IMR-90 (cell line): ENCODE data around the gene MAGI1. TPM values are rescaled to one million over a fixed set of nuclear protein-coding genes. Genes with fewer than 3 reads are reported as not detected.

Source experiments
- ATAC-seq: fragments of 200-7000 bp; cut with Tn5 transposase; 2 replicates; pipeline ENCODE4 v1.9.1; 2020; ENCODE audit warnings: low read depth, mild to moderate bottlenecking, moderate library complexity
- BruUV-seq: library from RNA; stranded (reverse); fragments of 400-500 nt; replicated peaks from 2 replicates; lab custom pipeline; 2021; lab: Mats Ljungman, UMichigan
- CTCF ChIA-PET: fragments of 300-600 bp; formaldehyde crosslinking; extraction: SDS; loops from one replicate; lab custom pipeline; 2021; ENCODE audit warnings: antibody characterized with exemption; lab: Yijun Ruan, JAX
- POLR2A ChIA-PET: fragments of 300-600 bp; sonication (Branson Sonifier 250); formaldehyde crosslinking; loops from one replicate; lab custom pipeline; 2022; ENCODE audit warnings: antibody characterized with exemption; ENCODE audit not compliant: unreplicated experiment; lab: Charles Lee
- DNase-seq: peaks from one replicate; pipeline ENCODE4 v3.0.0; 2013
- H2AFZ ChIP-seq: replicated peaks from 2 replicates; pipeline ENCODE3; 2013; ENCODE audit warnings: low read length, mild to moderate bottlenecking; ENCODE audit not compliant: poor library complexity
- H2AK5ac ChIP-seq: 2 replicates; pipeline ENCODE4 v1.6.1; 2013; ENCODE audit warnings: low read depth, low read length, inconsistent platforms
- H2AK9ac ChIP-seq: replicated peaks from 2 replicates; pipeline ENCODE3; 2013; ENCODE audit warnings: mild to moderate bottlenecking, low read depth, low read length, moderate library complexity; ENCODE audit not compliant: poor library complexity
- H2BK120ac ChIP-seq: 2 replicates; pipeline ENCODE4 v1.6.1; 2013; ENCODE audit warnings: low read depth, low read length, inconsistent platforms
- H2BK15ac ChIP-seq: 3 replicates; pipeline ENCODE4 v1.6.1; 2013; ENCODE audit warnings: low read depth, low read length, inconsistent platforms
- H2BK20ac ChIP-seq: 2 replicates; pipeline ENCODE4 v1.6.1; 2013; ENCODE audit warnings: low read depth, mild to moderate bottlenecking, inconsistent platforms, low read length, moderate library complexity
- H2BK5ac ChIP-seq: 2 replicates; pipeline ENCODE4 v1.6.1; 2013; ENCODE audit warnings: mild to moderate bottlenecking, low read depth, low read length, inconsistent platforms; ENCODE audit not compliant: poor library complexity, severe bottlenecking
- H3K14ac ChIP-seq: replicated peaks from 2 replicates; pipeline ENCODE4 v1.6.1; 2013; ENCODE audit warnings: low read depth, low read length, inconsistent platforms
- H3K18ac ChIP-seq: 2 replicates; pipeline ENCODE4 v1.6.1; 2013; ENCODE audit warnings: low read depth, low read length, control low read depth
- H3K23ac ChIP-seq: 2 replicates; pipeline ENCODE4 v1.6.1; 2013; ENCODE audit warnings: low read depth, low read length, inconsistent platforms
- H3K27ac ChIP-seq: 2 replicates; pipeline ENCODE4 v1.5.1; 2013; ENCODE audit warnings: mild to moderate bottlenecking, control low read depth, low read length; ENCODE audit not compliant: insufficient read depth
- H3K27me3 ChIP-seq: 2 replicates; pipeline ENCODE4 v1.6.1; 2013; ENCODE audit warnings: low read length; ENCODE audit not compliant: control insufficient read depth, insufficient read depth
- H3K36me3 ChIP-seq: 2 replicates; pipeline ENCODE4 v1.6.1; 2013; ENCODE audit warnings: low read length, mixed read lengths; ENCODE audit not compliant: control insufficient read depth, insufficient read depth
- H3K4ac ChIP-seq: 2 replicates; pipeline ENCODE4 v1.6.1; 2013; ENCODE audit warnings: low read depth, low read length, inconsistent platforms
- H3K4me1 ChIP-seq: 2 replicates; pipeline ENCODE4 v1.6.1; 2013; ENCODE audit warnings: low read length, mixed read lengths; ENCODE audit not compliant: control insufficient read depth, insufficient read depth
- H3K4me2 ChIP-seq: 2 replicates; pipeline ENCODE4 v1.6.1; 2013; ENCODE audit warnings: low read depth, mild to moderate bottlenecking, control low read depth, low read length, moderate library complexity
- H3K4me3 ChIP-seq: 2 replicates; pipeline ENCODE4 v1.5.1; 2013; ENCODE audit warnings: low read depth, mild to moderate bottlenecking, control low read depth, low read length, moderate library complexity; ENCODE audit not compliant: insufficient read depth
- H3K56ac ChIP-seq: 2 replicates; pipeline ENCODE4 v1.6.1; 2013; ENCODE audit warnings: low read length, inconsistent platforms; ENCODE audit not compliant: insufficient read depth; ENCODE audit errors: extremely low read depth
- H3K79me1 ChIP-seq, 2 experiments: 2 replicates each; pipeline ENCODE4 v1.6.1; 2013; ENCODE audit warnings: low read length in 2 of 2, inconsistent platforms in 1 of 2, low read depth in 1 of 2
- H3K9ac ChIP-seq: 2 replicates; pipeline ENCODE4 v1.6.1; 2013; ENCODE audit warnings: low read depth, low read length, control low read depth
- H3K9me1 ChIP-seq: 2 replicates; pipeline ENCODE4 v1.6.1; 2013; ENCODE audit warnings: low read length, inconsistent platforms; ENCODE audit not compliant: insufficient read depth
- H3K9me3 ChIP-seq: 2 replicates; pipeline ENCODE4 v1.6.1; 2013; ENCODE audit warnings: low read length; ENCODE audit not compliant: control insufficient read depth, insufficient read depth
- H4K20me1 ChIP-seq: 2 replicates; pipeline ENCODE4 v1.6.1; 2013; ENCODE audit warnings: low read length, inconsistent platforms; ENCODE audit not compliant: insufficient read depth
- H4K5ac ChIP-seq: 2 replicates; pipeline ENCODE4 v1.6.1; 2013; ENCODE audit warnings: mild to moderate bottlenecking, low read depth, low read length, control low read depth
- H4K8ac ChIP-seq, 2 experiments: 2 replicates each; pipeline ENCODE4 v1.6.1; 2013; ENCODE audit warnings: low read depth in 2 of 2, low read length in 2 of 2, control low read depth in 1 of 2, inconsistent platforms in 1 of 2
- H4K91ac ChIP-seq: 2 replicates; pipeline ENCODE4 v1.6.1; 2013; ENCODE audit warnings: low read depth, low read length, inconsistent platforms; ENCODE audit not compliant: insufficient read depth
- CEBPB ChIP-seq: IDR thresholded peaks from 2 replicates; pipeline ENCODE4 v1.6.1; 2012; ENCODE audit warnings: low read depth, low read length, improper control_type of control experiment
- CHD1 ChIP-seq: IDR thresholded peaks from 2 replicates; pipeline ENCODE4 v1.6.1; 2012; ENCODE audit warnings: low read depth, low read length, improper control_type of control experiment
- ELK1 ChIP-seq: fragments of 150-350 bp; IDR thresholded peaks from 2 replicates; pipeline ENCODE4 v1.6.1; 2016; ENCODE audit warnings: low read depth, mild to moderate bottlenecking, low read length, moderate library complexity, borderline replicate concordance
- FOS ChIP-seq: fragments of 150-350 bp; IDR thresholded peaks from 2 replicates; pipeline ENCODE4 v1.6.1; 2016; ENCODE audit warnings: low read depth, low read length
- NFE2L2 ChIP-seq: fragments of 150-350 bp; IDR thresholded peaks from 2 replicates; pipeline ENCODE4 v1.6.1; 2016; ENCODE audit warnings: low read depth, mild to moderate bottlenecking, low read length
- RAD21 ChIP-seq: IDR thresholded peaks from 2 replicates; pipeline ENCODE4 v1.6.1; 2012; ENCODE audit warnings: low read length, improper control_type of control experiment
- RFX5 ChIP-seq: IDR thresholded peaks from 2 replicates; pipeline ENCODE4 v1.8.0; 2012; ENCODE audit warnings: low read depth, mild to moderate bottlenecking, low read length, moderate library complexity
- WGBS, 2 experiments: methylation state at CpG; one replicate each; pipeline versions ENCODE4 v1.1.5 to v1.1.7; 2013; ENCODE audit warnings: missing lambda C conversion rate in 2 of 2; ENCODE audit not compliant: insufficient read length in 1 of 2; ENCODE audit errors: extremely low coverage in 2 of 2; 5-methylcytosine and 5-hydroxymethylcytosine counted together
- dilution Hi-C: fragments of 300-500 bp; cut with HindIII; formaldehyde crosslinking; loops from one replicate; pipeline ENCODE4 v1.14.3; 2018; ENCODE audit warnings: low sequenced_read_pairs; ENCODE audit not compliant: unreplicated experiment
- in situ Hi-C: fragments of 300-500 bp; cut with MboI; formaldehyde crosslinking; loops from 3 replicates; pipeline ENCODE4 v1.14.3; 2019; ENCODE audit warnings: low sequenced_read_pairs, inconsistent platforms, mixed read lengths
- intact Hi-C: fragments of 100-400 bp; cut with micrococcal nuclease; formaldehyde crosslinking; loops from 2 replicates; pipeline ENCODE4 v1.10.0; 2022
- polyA plus RNA-seq, 3 experiments: library from polyadenylated mRNA; depleted of rRNA; stranded (reverse); fragments of >200 nt; gene quantifications; 2 replicates each; pipeline ENCODE4 v1.2.3, GENCODE V29; 2012; ENCODE audit warnings: low replicate concordance in 1 of 3
- total RNA-seq: library from RNA; depleted of rRNA; stranded (reverse); fragments of >200 nt; gene quantifications from 2 replicates; pipeline ENCODE4 v1.2.3, GENCODE V29; 2012

The MAGI1 gene
- total and polyA plus RNA-seq, 2 of the 4 experiments (the other 2 are of a cell fraction) = 14.5 to 24.2 TPM

DNA sequence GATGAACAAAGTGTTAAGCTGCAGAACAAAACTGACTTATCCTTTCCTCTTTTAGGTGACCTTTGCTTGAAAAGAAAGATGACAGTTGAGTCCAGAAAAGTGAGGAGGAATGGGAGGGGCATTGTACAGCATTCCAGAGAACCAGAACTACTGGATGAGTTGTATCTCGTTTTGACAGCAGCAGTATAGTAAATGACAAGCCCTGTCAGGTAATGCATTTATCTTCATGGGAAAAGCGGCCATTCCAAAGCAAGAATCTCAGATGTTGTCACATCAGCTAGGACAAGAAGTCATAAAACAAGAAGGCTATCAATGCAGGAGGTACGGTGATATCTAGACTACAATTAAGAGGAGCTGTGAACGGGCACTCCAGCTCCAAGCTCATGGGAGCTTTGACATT lies 421.5 kb downstream of the MAGI1 start:
- in situ Hi-C loops = no loop called here
- H3K14ac ChIP-seq = no peak overlapping the region
- no peak overlapping the region for H3K27ac ChIP-seq
- H3K4me2 ChIP-seq = no peak overlapping the region
- no peak overlapping the region for H3K9ac ChIP-seq
- H3K4me1 ChIP-seq = peaks cover 1% of the 10 kb centered on the region; the same call in 1 of the 2 replicates
- no peak overlapping the region for H3K4ac ChIP-seq
- no peaks in the 10 kb centered on the region for H3K9me3 ChIP-seq
- H3K9me1 ChIP-seq = peaks cover 7% of the 10 kb centered on the region
- no peak overlapping the region for H4K5ac ChIP-seq
- H3K36me3 ChIP-seq = no peaks in the 10 kb centered on the region
- no peak overlapping the region for H2BK5ac ChIP-seq
- no peak overlapping the region for H2AK9ac ChIP-seq
- no peak overlapping the region for H3K56ac ChIP-seq
- no peak overlapping the region for H3K4me3 ChIP-seq
- ATAC-seq (no peak), DNase-seq (no peak)
- H4K91ac ChIP-seq = no peak overlapping the region
- H2AK5ac ChIP-seq = no peak overlapping the region; the same call in 1 of the 2 replicates
- no peak overlapping the region for H2AFZ ChIP-seq
- H3K23ac ChIP-seq = no peak overlapping the region; the same call in 1 of the 2 replicates
- H2BK20ac ChIP-seq = no peak overlapping the region
- dilution Hi-C loops = no loop called here
- no peak overlapping the region for H2BK15ac ChIP-seq
- 80% methylated on average over 1 of the region's 4 CpGs; no CpG with 5 or more reads in 1 of the 2 experiments for WGBS, 2 experiments
- peaks cover 9 to 27% of the 10 kb centered on the region in 2 experiments for H3K79me1 ChIP-seq
- BruUV-seq = no TSS peak
- POLR2A ChIA-PET = no interaction called here
- CTCF ChIA-PET = no interaction called here
- no peaks in the 10 kb centered on the region for H3K27me3 ChIP-seq
- TF ChIP-seq RAD21 (no peak), ELK1 (no peak), FOS (no peak), CEBPB (no peak), CHD1 (no peak), RFX5 (no peak), NFE2L2 (no peak)
- peaks cover 9% of the 10 kb centered on the region; the same call in 1 of the 2 replicates for H4K20me1 ChIP-seq
- no peak overlapping the region for H4K8ac ChIP-seq
- no peak overlapping the region for H3K18ac ChIP-seq
- no peak overlapping the region for H2BK120ac ChIP-seq
- intact Hi-C loops = no loop called here
